NOMO-1 treated with DMSO at 0.1 percent for 48 hours (cell line): ENCODE measurements around the gene TIMP4.

ENCODE experiments used
- DNase-seq: peaks from one replicate; lab custom pipeline; 2025; ENCODE audit not compliant: unreplicated experiment; lab: John Stamatoyannopoulos, UW

Gene TIMP4

DNA sequence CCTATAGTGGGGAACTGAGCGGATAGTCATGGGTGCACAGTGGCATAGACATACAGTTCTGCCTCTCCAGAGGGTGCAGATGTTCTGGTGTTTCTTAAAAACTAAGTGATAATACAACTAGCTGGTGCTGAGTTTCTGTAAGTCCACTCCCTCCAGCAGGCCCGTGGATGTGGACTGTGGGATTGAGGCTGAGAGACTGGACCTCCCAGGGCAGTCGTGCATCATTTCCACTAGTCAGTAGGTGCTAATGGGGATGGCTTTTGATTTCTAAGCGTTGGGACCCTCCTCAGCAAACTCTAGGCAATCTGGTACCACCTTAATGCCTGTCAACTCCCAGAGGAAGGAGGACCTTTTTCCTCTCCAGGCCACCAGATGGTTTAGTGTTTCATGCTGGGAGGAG is 27.3 kb upstream of the TIMP4 start:
- no peak for DNase-seq

DNA sequence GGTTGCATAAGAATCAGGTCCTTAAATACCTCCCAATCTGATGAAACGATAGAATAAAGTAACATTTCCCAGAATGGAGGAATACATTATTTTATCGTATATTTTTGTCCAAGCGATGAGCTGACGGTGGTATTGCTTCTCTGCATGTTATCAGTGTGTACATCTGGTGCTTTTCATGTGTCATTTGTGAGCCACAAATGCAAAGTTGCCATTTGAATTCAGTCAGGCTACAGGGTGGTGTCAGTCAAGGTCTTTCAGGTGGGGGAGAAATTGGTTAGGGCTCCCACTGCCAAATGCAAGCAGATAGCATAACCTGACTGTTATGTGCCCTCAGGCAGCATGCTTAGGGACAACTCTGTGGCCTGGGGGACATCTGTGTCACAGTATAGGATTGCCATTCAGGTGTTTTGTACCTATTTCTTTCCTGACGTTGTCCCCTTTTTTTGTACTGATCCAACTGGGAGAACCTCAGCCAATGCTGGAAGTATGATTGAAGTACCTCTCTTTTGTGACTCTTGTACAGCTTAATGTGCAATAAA is 26.5 kb upstream of the TIMP4 start:
- no peak for DNase-seq

DNA sequence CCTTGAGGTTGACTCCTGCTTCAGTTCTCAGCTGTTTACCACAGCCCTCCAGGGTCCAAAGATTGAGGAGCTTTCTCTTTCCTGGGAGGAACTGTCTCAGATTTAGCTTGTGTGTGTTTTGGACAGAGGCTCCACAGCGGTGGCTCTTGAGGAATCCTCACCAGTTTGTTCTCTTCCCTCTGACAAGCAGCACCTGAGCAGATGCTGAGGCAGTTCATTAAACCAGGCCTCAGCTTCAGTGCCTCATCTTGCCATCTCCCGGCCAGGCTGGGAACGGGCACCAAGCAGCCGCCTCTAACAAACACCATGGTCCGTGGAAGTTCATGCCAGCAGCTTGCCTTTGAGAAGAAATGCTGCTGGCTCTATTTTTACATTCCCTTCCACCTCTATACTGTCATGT is 25.8 kb upstream of the TIMP4 start:
- DNase-seq: no peak

DNA sequence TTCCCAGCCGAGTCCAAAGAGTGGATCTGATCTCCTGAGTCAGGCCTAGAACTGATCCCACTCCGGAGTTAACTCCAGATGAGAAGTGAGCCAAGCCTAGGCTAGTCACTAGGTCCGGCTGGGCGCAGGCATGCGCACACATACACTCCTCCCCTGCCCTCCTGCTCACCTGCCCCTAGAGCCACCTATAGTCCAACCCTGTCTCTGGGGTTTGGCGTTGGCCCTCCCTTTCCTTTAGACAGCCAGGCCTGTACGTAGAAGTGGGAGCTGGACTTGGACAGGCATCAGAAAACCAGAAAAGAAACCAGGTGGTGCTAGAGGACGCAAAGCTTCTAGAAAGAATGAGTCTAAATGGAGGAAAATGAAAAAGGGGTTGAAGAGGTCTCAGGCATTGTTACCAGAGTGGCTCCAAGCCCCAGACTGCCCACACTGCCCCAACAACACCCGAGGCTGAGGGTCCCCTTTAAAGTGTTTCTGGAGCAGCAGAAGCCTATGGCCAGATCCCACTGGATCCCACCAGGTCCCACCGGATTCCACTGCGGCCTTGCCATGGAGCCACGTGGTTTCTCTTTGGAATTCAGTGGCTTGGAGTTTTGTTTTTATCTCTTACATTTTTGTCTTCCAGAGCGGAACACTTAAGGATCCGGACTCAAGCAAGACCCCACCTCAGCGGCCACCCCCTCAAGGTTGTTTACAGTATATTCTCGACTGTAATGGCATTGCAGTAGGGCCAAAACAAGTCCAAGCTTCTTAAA is 24.2 kb upstream of the TIMP4 start:
- DNase-seq: no peak

DNA sequence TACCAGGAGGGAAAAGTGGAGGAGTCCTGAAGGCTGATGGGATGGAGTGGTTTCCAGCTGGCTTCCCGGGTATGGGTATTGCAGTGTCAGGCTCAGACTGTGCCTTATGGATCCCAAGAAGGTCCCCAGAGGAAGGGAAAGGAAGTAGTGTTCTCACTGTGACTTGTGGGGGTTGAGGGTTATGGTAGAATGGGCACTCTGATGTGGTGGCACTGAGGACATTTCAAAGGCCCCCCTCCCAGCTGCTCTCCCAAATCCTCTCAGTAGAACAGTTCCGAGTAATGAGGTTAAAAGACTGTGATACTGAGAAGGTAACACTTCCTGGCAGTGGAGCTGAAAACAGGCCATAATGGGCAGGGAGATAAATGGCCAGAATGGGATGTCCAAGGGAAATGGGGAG is 23.1 kb upstream of the TIMP4 start:
- no peak for DNase-seq

DNA sequence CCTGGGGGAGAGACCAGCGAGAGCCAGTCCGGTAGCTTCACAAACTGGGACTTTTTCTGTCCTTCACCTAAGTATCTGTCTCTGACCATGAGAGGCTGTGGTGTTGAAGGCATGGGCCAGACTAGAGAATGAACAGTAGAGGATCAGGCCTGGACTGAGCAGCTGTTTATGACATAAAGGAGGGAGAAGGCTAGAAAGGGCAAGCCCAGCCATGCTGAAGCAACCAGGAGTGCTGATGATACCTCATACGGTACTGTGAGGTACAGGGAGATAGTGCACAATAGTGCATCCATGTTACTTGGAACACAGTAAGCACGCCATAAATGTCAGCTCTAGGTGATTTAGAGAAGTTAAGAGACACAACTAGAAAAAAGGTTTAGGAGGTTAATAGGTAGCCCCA is 22.6 kb upstream of the TIMP4 start:
- no peak for DNase-seq

DNA sequence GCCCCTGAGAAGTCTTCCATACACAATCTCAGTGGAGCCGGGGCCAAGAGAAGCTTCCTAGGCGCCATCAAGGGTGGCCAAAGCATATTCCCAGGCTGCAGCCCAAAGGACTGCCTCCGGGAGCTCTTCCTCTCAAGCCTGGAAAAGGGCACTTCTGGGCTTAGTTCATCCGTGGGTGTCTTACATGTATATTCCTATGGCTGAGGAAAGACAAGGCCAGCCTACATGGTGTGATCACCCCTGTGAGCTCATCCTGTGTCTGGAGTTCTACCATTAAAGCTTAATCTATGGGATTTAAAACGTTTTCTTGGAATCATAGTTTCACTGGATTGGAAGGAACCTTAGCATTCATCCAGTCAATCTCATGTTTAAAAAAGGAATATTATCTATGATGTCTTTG is 21.9 kb upstream of the TIMP4 start:
- DNase-seq: no peak

DNA sequence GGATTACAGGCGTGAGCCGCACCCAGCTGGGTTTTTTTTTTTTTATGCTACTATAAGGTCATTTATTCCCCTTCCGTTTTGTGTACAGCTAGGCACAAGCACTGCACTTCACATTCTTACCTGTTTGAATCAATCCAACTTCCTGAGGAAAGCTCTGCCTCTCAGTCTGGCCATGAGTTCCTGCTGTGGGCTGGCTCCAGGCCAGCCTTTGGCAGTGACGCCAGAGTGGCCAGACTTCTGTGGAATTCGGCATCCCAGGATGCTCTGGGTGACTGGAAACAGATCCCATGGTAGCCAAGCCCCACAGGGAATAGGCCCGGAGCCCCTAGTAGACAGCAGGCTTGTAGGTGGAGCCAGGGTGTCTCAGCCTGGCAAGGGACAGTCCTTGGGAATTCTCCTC is 21.5 kb upstream of the TIMP4 start:
- DNase-seq: no peak

DNA sequence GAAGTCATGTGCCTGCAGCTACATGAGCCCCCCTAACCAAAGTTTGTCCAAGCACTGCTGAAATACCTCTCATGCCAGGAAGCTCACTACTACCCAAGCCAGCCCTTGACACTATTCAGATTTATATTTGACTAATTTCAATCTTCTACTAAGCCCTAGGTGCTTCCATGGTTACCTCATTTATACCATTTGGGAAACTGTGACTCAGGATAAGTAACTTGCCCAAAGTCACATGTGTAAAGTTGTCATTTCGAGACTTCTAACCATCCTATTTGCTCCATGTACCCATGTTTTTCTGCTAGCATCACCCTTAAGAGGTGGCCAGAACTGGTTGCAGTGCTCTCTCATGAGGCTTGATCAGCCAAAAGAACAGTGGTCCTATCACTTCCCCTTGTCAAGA is 20.7 kb upstream of the TIMP4 start:
- no peak for DNase-seq

DNA sequence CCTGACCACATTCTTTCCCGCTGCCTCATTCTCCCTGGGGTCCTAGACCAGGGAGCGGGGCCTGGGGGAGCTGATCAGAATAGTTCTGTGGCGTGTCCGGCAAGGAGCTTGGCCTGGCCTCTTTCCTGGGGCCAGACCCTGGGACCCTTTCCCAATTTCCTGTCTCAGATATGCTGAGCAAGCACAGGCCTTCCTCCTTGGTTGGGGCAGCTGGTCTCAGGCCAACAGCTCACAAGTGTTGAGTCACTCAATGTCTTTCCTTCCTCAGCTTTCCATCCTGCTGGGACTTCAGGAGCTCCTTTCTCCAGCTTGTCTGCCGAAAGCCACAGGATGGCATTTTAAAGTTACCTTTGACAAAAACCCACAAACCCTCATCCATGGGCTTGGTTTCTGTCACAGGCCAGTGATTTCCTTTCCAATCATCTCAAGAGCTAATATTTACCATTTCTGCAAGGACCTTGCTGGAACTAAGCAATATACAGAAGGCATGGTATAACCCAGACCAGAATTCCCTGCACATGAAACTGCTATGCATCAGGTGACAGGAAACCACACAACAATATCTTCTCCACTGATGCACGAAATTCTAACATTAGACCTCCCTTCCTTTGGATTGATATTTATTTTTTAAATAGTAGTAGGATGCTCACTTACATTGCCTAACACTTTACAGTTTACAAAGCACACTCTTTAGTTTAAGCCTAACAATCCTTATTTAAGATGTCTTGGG is 19.5 kb upstream of the TIMP4 start:
- no peak for DNase-seq

DNA sequence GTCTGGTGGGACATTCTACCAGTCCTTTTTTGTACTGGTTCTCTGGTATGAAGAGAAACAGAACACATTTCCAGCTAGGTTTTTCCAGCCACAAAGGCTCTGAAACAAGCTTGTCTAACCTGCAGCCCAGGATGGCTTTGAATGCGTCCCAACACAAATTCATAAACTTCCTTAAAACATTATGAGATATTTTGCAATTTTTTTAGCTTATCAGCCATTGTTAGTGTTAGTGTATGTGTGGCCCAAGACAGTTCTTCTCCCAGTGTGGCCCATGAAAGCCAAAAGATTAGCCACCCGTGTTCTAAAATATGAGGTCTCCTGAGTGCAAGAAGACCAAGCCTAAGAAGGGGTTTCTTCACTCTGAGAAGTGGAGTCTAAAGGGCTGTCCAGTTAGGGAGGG is 18.4 kb upstream of the TIMP4 start:
- peak; percentile 14 for DNase-seq

DNA sequence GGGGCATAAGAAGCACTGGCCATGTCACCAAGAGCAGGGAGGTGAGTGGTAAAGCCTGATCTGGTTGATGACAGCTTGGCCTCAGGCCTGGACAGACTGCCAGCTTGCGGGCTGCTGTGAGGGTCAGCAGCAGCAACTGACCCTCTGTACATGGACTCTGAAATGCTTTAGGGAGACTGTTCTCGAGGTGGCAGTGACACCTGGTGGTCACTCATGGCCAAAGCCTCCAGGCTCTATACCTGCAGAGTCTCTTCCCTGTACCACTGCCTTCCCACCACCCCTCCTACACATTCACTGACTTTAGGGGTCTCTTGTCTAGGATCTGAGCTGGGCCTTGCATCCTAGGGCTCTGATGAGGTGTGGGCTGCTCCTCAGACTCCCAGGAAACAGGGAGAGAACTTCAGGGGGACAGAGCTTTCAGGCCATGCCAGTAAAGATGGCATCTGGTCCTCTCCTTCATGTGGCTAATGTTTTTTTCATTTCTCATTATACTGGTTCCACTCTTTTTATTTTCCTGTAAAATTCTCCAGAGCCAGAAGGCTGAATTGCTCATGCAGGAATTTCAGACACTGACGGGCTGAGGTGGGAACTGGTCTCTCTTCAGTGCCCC is 17.2 kb upstream of the TIMP4 start:
- peak; percentile 33 for DNase-seq

DNA sequence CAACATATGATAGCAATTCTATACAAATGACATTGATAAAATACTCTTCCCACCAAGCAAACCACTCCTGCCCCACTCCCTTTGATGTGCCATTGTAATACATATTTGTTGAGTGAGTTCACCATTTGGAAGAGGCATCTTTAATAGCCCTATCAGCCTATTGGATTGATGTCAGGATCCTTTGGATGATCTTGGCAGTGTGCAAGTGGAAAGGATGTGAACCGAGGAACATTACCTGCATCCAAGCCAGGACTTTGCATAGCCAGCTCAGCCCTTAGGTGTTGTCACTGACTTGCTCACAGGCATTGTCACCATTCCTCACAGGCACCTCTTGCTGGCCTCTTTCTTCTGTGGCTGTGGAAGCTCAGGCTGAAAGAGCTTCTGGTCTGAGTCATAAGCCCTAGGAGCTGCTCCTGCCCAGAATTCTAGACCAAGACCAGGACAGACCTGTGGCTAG is 16.5 kb upstream of the TIMP4 start:
- no peak for DNase-seq

DNA sequence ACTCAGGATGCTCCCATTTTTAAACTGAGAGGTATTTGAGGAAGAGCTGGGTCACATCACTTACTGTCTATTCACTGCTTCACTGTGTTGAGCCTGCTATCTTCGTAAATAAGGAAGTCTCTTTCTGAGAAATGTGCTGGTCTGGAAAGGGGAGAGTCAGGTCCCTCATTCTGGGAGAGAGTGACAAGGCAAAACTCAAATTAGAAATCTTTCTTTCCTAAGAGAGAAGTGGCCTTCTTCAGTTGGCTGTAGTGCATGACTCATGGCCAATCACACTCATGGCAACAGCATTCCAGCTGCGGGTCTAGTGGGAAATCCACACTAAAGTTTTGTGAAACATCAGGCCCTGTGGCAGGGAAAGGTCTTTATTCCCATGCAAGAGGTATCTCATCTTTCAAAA is 11.5 kb upstream of the TIMP4 start:
- DNase-seq: peak; percentile 82

DNA sequence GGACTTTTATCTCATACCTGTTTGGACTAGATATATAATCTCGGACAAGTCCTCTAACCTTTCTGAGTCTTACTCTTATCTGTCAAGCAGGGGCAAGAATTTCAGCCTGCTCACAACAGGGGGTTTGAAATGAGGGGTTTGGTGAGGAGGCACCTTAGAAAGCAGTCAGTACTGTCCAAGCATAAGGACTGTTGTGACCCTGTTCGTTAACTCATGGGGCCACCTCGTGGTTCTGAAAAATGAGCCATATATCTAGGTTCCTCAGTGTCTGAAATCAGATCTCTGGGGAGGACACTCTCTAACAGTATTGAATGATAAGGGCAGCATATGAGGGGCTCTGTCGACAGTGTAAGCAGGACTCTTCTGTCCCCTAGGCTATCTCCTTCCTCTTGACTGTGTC is 7.2 kb upstream of the TIMP4 start:
- DNase-seq: no peak

DNA sequence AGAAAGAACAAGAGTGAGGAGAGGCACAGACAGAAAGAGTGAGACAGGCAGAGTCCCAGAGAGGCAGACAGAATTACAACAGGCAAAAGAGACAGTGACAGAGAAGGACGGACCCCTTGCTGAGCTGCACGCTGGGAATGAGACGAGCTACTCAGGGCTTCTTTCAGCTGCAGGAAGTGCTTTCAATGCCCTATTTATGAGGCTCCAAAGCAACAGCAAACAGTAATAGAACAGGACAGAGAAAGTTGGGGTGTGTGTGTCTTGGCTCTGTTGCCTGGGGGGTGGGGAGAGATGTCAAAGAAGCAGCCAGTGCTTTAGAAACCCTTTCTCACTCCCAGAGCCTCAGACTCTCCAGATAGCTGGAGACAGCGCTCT is 502 bp upstream of the TIMP4 start:
- DNase-seq: no peak

DNA sequence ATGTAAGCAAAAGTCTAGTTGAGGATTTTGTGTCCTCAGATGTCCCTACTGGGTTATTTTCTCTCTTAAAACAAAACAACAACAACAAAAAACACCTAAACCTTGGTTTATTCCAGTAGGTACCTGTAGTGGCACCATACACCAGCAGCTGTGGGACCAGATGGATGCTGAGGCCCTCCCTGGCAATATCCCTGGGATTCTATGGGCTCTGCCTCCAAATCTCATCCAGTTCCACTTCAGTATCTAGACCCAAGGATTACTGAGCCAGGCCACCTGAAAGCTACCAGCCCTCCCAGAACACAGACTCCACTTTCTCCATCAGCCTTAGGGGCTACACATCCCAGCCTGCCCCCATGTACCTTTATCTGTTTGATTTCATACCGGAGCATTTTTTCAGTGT is 1.7 kb downstream of the TIMP4 start:
- DNase-seq: no peak

DNA sequence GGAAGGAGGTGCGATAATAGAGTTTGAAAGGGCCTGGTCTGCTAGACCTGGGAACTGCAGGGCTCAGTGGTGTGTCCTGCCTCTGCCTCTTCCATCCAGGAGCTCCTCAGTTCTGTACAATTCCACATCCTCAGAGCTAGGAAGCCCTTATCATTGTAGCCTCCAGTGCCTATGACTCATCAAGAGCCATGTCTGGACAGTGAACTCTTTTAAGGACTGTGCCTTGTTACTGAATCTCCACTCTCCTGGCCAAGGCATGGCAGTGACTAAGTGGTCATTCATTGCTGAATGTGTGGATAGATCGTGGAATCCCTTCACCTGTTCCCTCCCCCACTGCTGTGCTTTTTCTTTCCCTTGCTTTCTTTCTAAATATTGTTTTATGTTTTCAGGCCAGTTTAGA is 2.9 kb downstream of the TIMP4 start:
- DNase-seq: no peak

DNA sequence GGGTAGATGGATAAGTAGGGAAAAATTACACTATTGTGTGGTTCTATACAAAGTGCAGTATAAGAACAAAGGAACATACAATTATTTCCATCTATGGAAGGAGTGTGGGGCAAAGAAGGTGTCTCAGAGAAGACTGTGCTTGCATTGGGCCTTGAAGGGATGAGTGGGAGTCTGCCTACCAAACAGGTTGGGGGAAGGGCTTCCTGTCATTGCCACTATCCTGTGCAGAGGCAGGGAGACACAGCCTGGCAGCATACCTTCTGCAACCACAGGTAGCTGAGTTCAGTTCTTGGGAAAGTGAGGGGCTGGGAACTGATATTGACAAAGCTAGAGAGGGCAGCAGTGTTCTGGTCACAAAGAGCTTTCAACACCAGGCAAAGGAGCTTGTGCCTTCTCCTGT is 3.4 kb downstream of the TIMP4 start:
- no peak for DNase-seq

DNA sequence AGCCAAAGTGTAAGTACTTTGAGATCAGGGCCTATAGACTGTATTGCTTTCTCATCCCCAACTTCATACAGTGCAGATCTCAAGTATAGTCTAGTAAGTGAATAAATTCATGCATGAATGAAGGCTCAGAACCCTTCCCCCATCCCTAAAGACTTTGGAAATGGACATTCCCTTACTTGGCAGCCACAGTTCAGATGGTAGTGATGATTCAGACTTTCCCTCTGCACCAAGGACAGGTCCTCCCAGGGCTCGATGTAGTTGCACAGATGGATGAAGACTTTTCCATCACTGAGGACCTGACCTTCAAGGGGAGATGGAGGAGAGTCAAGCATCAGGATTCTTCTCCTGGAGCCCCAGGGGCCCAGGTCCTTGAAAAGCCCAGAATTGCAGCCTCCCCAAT is 4.6 kb downstream of the TIMP4 start:
- no peak for DNase-seq

DNA sequence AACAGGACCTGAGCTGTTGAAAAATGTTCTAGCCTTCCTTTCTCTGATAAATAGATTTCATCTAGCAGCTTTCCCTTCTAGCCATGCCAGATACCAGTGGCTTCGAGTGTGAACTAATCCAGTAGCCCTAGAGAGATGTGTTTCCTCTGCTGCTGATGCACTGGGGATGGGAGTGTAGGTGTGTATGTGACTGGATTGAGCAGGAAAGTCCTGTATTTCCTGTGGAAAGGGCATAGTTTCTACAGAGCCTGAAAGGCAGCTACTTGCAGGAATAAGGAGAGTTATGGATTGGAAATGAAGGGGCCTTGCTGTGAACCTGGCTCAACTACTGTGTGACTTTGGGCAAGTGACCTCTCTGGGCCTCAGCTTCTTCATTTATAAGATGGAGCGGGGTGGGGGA is 8.6 kb downstream of the TIMP4 start:
- DNase-seq: no peak

DNA sequence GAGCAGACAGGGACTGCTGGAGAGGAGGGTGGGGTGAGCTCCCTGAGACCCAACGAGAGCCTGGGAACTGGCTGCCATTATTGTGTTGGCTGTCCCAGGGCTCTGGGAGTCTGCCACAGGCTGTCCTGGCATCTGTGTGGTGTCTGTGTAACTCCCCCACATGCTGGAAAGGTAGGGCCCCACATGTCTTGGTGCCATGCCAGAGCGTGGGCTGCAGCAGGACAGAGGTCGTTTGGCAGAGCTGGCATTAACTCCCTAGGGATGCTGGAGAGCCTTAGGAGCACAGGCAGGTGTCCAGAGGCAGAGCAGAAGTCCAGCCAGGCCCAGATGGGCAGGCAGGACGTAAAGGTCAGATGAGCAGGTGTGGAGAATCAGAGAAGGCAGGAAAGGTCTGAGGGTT is 9.7 kb downstream of the TIMP4 start:
- no peak for DNase-seq
